ENCODE data around the gene ATP5F1B. TPM values are rescaled to one million over a fixed set of nuclear protein-coding genes. Genes with fewer than 3 reads are reported as not detected.

Gene ATP5F1B
- total RNA-seq, 1 experiment from 2014 or later, result 1,051 TPM

GRCh38 chr12:56631790-56632700, 13.7 kb downstream of the ATP5F1B start:
- POLR2A ChIA-PET, result no interaction called here
- intact Hi-C loops (cut with micrococcal nuclease), result no loop called here
- RAD21 ChIA-PET (ENCODE audit: low non-redundant PET in 1 of 2, low total read pairs in 2 of 2, uncharacterized antibody in 2 of 2, unreplicated experiment in 2 of 2), result no interaction called here

More at GRCh38 chr12:56631790-56632700, 13.7 kb downstream of the ATP5F1B start:
- H3K4me2 ChIP-seq (ENCODE audit: low read length), result peak overlapping the region; percentile 98
- no TSS peak for BruUV-seq (replicated peaks)
- H3K27me3 ChIP-seq (ENCODE audit: insufficient read depth, low read length), result no peaks in the 10 kb centered on the region
- no peaks in the 10 kb centered on the region; a peak in 2 of 4 replicates for H3K36me3 ChIP-seq (ENCODE audit: control insufficient read depth in 1 of 2, insufficient read depth in 2 of 2, low read length in 2 of 2)
- peak; percentile 13; the same call in 1 of the 2 replicates for ATAC-seq
- no peaks in the 10 kb centered on the region for H3K9me3 ChIP-seq (ENCODE audit: control insufficient read depth in 1 of 2, insufficient read depth in 1 of 2, low read depth in 1 of 2, low read length in 2 of 2)
- peaks cover 67% of the 10 kb centered on the region for H3K79me2 ChIP-seq (ENCODE audit: insufficient read depth, low read length)
- DNase-seq (ENCODE audit: low read depth, low spot score), result no peak
- peaks cover 34 to 67% of the 10 kb centered on the region in 2 experiments for H3K4me1 ChIP-seq (ENCODE audit: control insufficient read depth in 1 of 2, insufficient read depth in 2 of 2, low read length in 2 of 2)
- no peaks in the 10 kb centered on the region for H3K9me2 ChIP-seq (ENCODE audit: insufficient read depth)
- no peak overlapping the region for H2AFZ ChIP-seq (ENCODE audit: low read depth, low read length, poor library complexity, severe bottlenecking)
- H4K20me1 ChIP-seq (ENCODE audit: insufficient read depth), result no peaks in the 10 kb centered on the region
- peak overlapping the region; percentile 26 to 42; a peak in 3 of 4 replicates for H3K4me3 ChIP-seq (replicated peaks in 1 of 2; ENCODE audit: low read depth in 1 of 2, low read length in 2 of 2)
- no peak for TF ChIP-seq FOSL1 (IDR thresholded peaks at IDR 0.05; ENCODE audit: low read depth)
- no peak for TF ChIP-seq SP1 (IDR thresholded peaks at IDR 0.05; ENCODE audit: low read depth)
- TF ChIP-seq, protein P1, sequence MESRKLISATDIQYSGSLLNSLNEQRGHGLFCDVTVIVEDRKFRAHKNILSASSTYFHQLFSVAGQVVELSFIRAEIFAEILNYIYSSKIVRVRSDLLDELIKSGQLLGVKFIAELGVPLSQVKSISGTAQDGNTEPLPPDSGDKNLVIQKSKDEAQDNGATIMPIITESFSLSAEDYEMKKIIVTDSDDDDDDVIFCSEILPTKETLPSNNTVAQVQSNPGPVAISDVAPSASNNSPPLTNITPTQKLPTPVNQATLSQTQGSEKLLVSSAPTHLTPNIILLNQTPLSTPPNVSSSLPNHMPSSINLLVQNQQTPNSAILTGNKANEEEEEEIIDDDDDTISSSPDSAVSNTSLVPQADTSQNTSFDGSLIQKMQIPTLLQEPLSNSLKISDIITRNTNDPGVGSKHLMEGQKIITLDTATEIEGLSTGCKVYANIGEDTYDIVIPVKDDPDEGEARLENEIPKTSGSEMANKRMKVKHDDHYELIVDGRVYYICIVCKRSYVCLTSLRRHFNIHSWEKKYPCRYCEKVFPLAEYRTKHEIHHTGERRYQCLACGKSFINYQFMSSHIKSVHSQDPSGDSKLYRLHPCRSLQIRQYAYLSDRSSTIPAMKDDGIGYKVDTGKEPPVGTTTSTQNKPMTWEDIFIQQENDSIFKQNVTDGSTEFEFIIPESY (IDR thresholded peaks at IDR 0.05; ENCODE audit: extremely low read depth, insufficient replicate concordance, low read length), result no peak
- 0 out of 2 replicates have a peak, but pooled peaks have one; percentile 18 for TF ChIP-seq POLR2AphosphoS5 (IDR thresholded peaks at IDR 0.05; ENCODE audit: low read depth, low read length)
- no peak for TF ChIP-seq MAX (IDR thresholded peaks at IDR 0.05)
- no peak for TF ChIP-seq CTCF (IDR thresholded peaks at IDR 0.05 in 2 of 3, conservative IDR thresholded peaks at IDR 0.05 in 1 of 3; ENCODE audit: borderline replicate concordance in 1 of 3, insufficient read depth in 1 of 3, low read depth in 2 of 3, low read length in 2 of 3)
- no peak for TF ChIP-seq ZNF274 (IDR thresholded peaks at IDR 0.05; ENCODE audit: low read depth, low read length)
- peak overlapping the region; percentile 41; the same call in 1 of the 2 replicates for H3K27ac ChIP-seq (ENCODE audit: low read depth, low read length)
- CTCF ChIA-PET, result no interaction called here
- H3K9ac ChIP-seq (ENCODE audit: low read length), result peak overlapping the region; percentile 79; the same call in 1 of the 2 replicates

Data from HCT116 (cell line).